GM12873 (cell line): ENCODE measurements around the gene LIG1.

Source experiments
- CTCF ChIP-seq: IDR thresholded peaks from 2 replicates; pipeline ENCODE4 v1.5.1; 2012; ENCODE audit warnings: low read depth, mild to moderate bottlenecking, moderate library complexity, low read length, control low read depth; ENCODE audit not compliant: insufficient read depth; ENCODE audit errors: missing control alignments

Gene LIG1

GRCh38 chr19:48181505-48181904, 11.4 kb upstream of the LIG1 start:
- no peak for TF ChIP-seq CTCF

GRCh38 chr19:48176226-48176625, 6.1 kb upstream of the LIG1 start:
- no peak for TF ChIP-seq CTCF

GRCh38 chr19:48175578-48175977, 5.4 kb upstream of the LIG1 start:
- TF ChIP-seq CTCF: no peak

- no peak for TF ChIP-seq CTCF
Observed at GRCh38 chr19:48174445-48175030, 4.4 kb upstream of the LIG1 start.

DNA sequence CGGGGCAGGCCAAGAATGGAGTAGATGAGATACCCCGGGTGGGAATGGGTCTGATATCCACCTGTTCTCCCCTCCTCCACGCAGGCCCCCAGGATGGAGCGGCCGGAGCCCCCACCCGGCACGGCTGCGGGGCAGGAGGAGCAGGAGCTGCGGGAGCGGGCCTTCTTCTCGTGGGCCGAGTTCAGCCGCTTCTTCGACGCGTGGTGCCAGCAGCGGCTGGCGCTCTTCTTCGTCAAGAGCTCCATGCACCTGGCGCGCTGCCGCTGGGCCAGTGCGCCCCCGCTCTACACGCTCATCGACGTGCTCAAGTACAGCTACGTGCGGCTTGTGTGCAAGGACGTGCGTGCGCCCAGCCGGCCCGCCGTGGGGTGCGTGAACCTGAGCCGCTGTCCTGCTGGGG, 1.6 kb upstream of the LIG1 start:
- TF ChIP-seq CTCF: no peak

DNA sequence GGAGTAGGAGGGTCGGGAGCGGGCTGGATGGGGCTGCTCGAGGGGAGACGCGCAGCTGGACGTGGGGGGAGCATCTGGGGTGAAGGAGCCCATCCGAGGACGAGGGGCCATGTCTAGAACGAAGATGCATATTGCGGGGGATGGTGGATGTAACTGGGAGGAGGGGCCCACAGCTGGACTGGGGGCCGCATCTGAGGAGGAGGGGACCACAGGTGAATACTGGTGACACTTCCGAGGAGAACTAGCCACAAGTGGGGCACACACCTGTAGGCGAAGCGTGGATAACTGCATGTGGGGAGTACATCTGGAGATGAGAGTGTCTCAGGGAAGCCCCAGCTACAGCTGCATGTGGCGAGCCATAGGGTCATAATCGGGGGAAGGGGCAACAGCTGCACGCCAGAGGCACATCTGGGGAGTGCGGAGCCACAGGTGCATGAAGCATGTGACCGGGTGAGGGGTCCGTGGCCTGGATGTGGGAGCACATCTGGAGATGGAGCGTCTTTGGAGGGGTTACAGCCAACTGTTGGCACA, 738 bp upstream of the LIG1 start:
- TF ChIP-seq CTCF: no peak

- no peak for TF ChIP-seq CTCF
Observed at GRCh38 chr19:48169578-48169938, 586 bp downstream of the LIG1 start.

- TF ChIP-seq CTCF: no peak
Observed at GRCh38 chr19:48168689-48169088, 1.5 kb downstream of the LIG1 start.
